Fibroblast of the aortic adventitia (primary cell): ENCODE results near the gene GFOD1. TPM values are rescaled to one million over a fixed set of nuclear protein-coding genes. Genes with fewer than 3 reads are reported as not detected.

Source experiments
- DNase-seq: peaks from one replicate; pipeline ENCODE4 v3.0.0-alpha.2; 2010; ENCODE audit warnings: low read depth
- H3K4me3 ChIP-seq: 2 replicates; pipeline ENCODE4 v1.5.1; 2011; ENCODE audit warnings: low read depth, mild to moderate bottlenecking, control low read depth, low read length, moderate library complexity
- CTCF ChIP-seq: IDR thresholded peaks from 2 replicates; pipeline ENCODE4 v1.5.1; 2011; ENCODE audit warnings: mild to moderate bottlenecking, low read length, control low read depth, inconsistent platforms; ENCODE audit not compliant: insufficient read depth
- total RNA-seq: library from RNA; depleted of rRNA; stranded (reverse); fragments of >200 nt; gene quantifications from 2 replicates; pipeline ENCODE4 v1.2.3, GENCODE V29; 2012; ENCODE audit warnings: low replicate concordance

Gene GFOD1
- total RNA-seq, 1 donor = 2.6 TPM

- no peak for TF ChIP-seq CTCF
- no peak for DNase-seq
- H3K4me3 ChIP-seq = no peak overlapping the region
These were observed 68.6 kb downstream of the GFOD1 start for GRCh38 chr6:13418844-13419243.

- H3K4me3 ChIP-seq = no peak overlapping the region
- no peak for DNase-seq
- no peak for TF ChIP-seq CTCF
These were observed 69.4 kb downstream of the GFOD1 start for GRCh38 chr6:13417954-13418353.

GRCh38 chr6:13417431-13417830, 70.0 kb downstream of the GFOD1 start:
- DNase-seq = no peak
- no peak for TF ChIP-seq CTCF
- H3K4me3 ChIP-seq = no peak overlapping the region

- no peak for TF ChIP-seq CTCF
- no peak overlapping the region for H3K4me3 ChIP-seq
- no peak for DNase-seq
These were observed 72.1 kb downstream of the GFOD1 start for GRCh38 chr6:13415283-13415682.

GRCh38 chr6:13413900-13414555, 73.4 kb downstream of the GFOD1 start:
- H3K4me3 ChIP-seq = no peak overlapping the region
- peak; percentile 55 for DNase-seq
- no peak for TF ChIP-seq CTCF

- DNase-seq = peak; percentile 83
- TF ChIP-seq CTCF = no peak
- H3K4me3 ChIP-seq = no peak overlapping the region
These were observed 73.9 kb downstream of the GFOD1 start for GRCh38 chr6:13413466-13413862.
